Mucosa of gallbladder (tissue), 1 donor: ENCODE data around the gene ARL10. TPM values are rescaled to one million over a fixed set of nuclear protein-coding genes. Genes with fewer than 3 reads are reported as not detected.
A peak's percentile ranks its signal among the peaks of the same experiment; 100 is the strongest.
"Not testable (repeated sequence)": the region's sequence is repeated elsewhere in the genome, so short reads cannot be mapped to it uniquely, and the experiment has no call there.

ENCODE experiments used
- DNase-seq: peaks from one replicate; pipeline ENCODE4 v3.0.0-alpha.2; 2020; ENCODE audit warnings: low spot score
- total RNA-seq: library from RNA; stranded (reverse); gene quantifications from one replicate; pipeline ENCODE4 v1.2.1, GENCODE V29; 2021
- donor health status: DM: no; HTN: no; CAD: no.

The ARL10 gene
- total RNA-seq, 1 donor from 2014 or later: 6.6 TPM

DNA sequence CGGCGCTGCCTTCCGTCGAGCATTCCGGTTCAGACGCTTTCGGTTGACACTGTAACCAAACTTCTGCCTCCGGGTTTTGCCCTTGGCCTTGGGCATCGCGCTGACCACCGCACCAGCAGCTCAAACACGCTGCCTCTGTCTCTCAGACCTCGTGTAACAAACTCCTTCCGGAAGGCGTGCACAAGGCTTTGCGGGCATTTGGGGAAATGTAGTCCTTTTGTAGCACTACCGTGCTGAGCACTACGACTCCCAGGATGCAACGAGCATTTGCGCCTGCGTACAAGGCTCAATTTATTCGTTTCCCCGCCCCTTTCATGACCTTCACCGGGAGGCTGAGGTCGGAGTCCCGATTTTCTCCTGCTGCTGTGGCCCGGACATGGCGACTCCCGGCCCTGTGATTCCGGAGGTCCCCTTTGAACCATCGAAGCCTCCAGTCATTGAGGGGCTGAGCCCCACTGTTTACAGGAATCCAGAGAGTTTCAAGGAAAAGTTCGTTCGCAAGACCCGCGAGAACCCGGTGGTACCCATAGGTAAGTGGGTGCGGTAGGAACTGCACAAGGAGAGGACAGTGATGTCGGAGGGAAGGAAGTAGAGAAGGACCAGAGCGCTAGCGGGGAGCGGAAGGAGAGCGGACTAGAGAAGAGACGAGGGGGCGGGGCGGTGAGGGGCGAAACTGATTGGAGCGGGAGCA, 23.3 kb downstream of the ARL10 start, which contains the start of the genes HIGD2A and NOP16:
HIGD2A (plus strand) TSS at position 308 of the 691 bp plus-strand sequence; CDS start at position 377, 69 bp downstream.
NOP16 (minus strand) TSS at position 155 of the 691 bp plus-strand sequence; CDS start at position 96, 59 bp downstream.
- peak; percentile 99 for DNase-seq

DNA sequence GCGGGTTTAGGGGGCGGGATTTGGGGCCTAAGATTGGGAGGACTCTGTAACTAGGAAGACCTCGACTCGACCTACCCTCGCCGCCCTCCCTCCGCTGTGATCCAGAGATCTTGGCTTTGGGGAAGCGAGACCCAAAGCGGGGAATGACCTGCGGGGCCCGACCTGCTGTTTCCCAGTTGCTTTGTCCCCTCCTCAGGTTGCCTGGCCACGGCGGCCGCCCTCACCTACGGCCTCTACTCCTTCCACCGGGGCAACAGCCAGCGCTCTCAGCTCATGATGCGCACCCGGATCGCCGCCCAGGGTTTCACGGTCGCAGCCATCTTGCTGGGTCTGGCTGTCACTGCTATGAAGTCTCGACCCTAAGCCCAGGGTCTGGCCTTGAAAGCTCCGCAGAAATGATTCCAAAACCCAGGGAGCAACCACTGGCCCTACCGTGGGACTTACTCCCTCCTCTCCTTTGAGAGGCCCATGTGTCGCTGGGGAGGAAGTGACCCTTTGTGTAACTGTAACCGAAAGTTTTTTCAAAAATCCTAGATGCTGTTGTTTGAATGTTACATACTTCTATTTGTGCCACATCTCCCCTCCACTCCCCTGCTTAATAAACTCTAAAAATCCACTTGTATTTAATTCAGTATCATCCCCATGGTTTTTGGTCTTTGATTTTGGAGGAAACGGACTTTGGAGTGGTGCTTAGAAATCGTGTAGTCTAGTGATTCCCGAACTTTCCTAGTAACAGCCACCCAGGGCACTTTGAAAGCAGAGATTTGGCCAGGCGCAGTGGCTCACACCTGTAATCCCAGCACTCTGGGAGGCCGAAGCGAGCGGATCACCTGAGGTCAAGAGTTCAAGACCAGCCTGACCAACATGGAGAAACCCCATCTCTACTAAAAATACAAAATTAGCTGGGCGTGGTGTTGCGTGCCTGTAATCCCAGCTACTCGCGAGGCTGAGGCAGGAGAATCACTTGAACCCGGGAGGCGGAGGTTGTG, 24.1 kb downstream of the ARL10 start:
- DNase-seq: no peak

DNA sequence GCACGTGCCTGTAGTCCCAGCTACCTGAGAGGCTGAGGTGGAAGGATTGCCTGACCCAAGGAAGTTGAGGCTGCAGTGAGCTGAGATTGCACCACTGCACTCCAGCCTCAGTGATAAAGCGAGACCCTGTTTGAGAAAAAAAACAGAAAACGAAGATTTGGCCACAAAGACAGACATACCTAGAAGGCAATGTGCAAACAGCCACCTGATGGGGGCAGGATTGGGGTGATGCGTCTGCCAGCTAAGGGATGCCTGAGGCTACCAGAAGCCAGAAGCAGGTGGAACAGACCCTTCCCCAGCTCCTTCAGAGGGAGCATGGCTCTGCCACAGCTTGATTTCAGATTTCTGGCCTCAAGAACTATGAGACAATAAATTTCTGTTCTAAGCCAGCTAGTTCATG, 26.2 kb downstream of the ARL10 start:
- DNase-seq: no peak

DNA sequence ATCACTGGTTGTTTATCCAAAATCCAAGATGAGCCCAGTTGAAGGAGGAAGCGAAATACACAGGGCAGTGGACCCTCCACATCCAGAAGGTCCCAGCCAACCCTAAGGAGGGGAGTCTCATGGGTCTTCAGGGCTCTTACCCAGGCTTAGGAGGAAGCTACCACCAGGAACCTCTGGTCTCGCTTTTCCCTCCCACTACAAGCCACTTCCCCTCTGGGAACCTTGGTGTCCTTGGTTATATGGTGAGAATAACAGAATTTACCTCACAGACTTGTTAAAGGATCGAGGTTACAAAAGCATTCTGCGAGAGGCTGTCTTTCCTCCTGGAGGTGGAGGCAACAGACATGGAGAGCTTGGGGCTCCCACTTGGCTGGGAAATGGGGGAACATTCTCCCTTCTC, 26.7 kb downstream of the ARL10 start:
- no peak for DNase-seq

DNA sequence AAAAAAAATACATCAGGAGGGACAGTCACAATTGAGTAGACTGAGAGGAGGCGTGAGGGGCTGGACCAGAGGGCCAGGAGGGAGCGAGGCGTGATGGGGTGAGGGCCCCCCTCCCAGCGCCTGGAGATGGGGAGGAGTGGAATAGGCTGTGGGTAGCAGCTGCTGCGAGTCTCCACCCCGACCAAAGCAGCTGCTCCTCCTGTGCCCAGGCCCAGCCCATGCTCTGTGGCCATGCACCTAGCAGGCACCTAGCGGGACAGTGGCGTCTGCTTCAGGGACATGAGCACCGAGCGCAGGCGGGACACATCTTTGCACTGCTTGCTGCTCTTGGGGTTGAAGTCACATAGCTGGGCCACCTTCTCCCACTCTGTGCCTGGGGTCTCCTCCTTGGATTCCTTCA, 27.2 kb downstream of the ARL10 start:
- DNase-seq: no peak

DNA sequence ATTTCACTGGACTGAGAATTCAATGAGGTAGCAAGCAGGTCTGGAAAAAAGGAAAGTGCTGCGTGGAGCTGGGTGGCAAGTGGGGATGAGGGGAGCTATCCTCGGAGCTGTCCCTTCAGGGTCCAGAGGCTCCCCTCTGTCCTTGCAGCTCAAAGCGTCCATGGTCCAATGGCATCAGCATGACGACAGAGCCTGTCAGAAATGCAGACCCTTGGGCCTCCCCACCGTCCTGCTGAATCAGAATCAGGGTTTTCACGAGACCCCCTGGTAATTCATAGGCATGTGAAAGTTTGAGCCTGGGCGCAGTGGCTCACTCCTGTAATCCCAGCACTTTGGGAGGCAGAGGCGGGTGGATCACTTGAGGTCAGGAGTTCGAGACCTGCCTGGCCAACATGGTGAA, 28.8 kb downstream of the ARL10 start:
- DNase-seq: no peak

DNA sequence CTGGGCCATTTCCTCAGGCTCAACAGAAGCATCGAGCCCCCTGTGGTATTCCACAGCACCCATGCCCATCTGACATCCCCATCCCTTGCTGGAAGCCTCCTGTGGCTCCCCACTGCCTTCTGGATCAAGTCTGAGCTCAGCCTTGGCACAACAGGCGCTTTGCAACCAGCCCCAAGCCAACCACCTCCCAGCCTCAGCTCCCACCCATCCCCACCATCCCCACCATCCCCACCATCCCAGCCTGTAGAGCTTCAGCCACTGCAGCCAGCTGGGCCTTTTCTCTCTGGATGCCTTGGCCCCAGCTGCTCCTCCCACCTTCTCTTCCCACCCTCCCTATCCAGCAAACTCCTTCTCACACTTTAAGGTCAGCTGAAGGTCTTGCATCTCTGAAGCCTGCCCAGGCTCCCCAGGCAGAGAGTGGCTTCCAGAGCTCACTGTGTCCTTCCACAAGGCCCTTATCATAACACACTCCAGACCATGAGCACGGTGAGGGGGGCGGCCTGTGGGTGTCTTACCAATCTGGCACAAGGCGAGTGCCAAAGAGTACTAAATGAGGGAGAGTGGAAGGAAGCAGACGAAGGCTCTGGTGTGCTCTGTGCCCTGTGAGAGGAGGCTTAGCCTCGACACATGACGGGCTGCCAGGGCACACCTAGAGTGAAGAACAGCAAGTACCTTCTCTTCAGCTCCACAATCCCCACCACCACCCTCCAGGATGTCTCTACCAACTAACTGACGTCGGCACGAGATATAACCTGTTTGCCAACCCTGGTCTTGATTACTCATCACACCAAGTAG, 29.8 kb downstream of the ARL10 start:
- DNase-seq: no peak

DNA sequence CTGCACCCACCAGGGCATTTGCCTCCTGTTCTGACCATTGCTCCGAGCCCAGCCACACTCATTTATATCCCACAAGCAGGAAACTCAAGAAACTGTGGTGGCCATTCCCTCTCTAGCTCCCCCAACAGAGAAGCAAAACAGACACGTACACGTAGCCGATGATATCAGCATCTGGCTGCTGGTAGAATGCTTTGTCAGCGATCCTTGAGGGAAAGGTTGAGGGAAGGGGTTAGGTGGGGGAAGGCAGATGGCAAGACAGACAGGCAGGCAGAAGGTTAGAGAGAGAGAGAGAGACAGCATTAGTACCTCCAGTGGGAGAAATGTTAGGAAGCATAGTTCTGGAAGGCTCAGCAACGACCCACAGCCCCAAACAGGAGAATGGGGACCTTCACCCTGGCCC, 31.0 kb downstream of the ARL10 start:
- no peak for DNase-seq

DNA sequence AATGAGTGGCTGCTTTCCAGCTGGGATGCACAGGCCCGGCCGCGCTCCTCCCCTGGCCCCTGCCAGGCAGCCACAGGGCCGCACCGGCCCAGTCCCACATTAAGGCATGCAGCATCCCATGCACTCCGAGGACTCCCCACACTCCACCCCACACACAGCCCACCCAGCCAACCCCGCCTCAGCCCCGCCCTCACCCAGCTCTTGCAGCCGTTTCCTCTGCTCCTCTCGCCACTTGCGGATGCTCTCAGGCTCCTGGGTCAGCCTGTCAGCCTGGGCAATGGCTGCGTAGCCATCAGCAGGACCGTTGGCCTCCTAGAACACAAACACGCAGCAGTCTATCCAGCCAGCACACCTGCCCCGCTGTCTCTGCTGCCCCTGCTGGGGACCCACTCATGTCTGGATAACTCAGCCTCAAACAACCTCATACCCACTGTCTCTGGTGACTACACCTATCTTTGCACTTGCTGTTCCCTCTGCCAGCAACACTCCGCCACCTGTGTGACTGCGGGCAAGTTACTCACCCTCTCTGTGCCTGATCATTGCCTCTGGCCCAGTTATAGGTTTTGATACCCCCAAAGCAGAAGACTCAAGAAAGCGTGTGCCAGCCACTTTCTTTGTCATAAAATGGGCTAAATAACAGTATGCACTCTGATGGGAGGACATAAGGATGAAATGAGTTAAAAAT, 32.6 kb downstream of the ARL10 start:
- no peak for DNase-seq

DNA sequence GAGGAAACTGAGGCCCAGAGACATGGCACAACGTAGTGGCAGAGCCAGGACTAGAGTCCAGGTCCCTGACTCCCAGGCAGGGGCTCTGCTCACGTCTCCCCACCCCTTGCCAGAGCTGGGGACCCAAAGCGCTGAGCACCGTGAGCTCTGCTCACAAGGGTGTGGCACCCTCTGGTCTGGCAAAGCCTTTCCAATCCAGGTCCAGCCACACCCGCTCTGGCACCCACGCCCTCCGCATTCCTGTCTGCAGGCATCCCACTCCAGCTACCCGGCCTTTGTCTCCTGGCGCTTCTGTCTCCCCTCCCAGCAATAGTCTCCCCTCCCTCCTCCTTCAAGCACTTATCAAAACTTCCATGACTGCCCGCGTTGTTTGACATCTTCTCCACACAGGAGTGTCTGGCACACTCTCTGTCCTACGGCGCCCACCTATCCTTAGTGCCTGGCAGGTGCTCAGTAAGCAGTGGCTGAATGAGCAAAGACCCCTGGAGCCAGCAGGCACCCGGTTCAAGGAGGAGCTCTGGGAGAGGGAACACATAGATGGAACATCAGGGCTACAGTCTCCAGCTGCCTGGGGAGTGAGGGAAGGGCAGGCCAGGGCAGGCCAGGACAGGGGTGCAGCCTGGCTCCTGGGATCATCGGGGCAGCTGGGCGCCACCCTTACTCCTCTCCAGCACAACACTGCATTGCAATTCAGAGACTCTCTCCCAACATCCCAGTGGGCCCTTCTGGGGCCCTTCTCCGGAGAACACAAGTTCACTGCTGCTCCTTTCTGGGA, 35.3 kb downstream of the ARL10 start:
- DNase-seq: peak; percentile 56

DNA sequence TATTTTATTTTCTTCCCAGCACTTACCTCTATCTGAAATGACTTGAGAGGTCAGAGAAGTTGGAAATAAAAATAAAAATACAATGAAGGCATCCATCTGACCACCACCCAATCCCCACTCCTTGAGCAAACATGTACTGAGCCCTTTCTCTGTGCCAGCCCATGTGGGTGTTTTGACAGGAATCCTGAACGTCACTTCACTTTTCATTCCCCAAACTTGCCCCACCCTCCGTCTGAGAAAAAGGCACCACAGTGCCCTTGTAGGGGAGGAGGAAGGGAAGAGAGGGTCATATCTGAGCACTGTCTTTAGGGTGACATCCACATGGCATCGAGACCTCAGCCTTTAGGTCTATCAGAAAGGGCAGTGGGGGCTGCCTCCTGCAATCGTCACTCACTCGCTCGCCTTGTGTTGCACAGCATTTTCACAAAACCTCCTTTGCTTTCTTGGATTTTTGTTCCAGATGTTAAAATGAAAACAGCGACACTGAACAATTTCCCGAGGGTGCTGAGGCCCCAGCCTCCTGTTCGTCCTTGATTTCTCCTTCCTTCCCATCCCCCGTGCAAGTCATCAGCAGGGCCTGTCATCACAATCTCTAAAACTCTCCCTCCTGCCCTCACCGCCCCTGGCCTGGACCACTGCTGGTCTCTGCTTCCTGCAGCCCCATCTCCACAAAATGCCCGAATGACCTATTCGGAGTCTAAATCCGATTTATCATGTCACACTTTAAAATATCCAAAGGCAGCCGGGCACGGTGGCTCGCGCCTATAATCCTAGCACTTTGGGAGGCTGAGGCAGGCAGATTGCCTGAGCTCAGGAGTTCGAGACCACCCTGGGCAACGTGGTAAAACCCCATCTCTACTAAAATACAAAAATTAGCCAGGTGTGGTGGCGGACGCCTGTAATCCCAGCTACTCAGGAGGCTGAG, 36.3 kb downstream of the ARL10 start:
- no peak for DNase-seq

DNA sequence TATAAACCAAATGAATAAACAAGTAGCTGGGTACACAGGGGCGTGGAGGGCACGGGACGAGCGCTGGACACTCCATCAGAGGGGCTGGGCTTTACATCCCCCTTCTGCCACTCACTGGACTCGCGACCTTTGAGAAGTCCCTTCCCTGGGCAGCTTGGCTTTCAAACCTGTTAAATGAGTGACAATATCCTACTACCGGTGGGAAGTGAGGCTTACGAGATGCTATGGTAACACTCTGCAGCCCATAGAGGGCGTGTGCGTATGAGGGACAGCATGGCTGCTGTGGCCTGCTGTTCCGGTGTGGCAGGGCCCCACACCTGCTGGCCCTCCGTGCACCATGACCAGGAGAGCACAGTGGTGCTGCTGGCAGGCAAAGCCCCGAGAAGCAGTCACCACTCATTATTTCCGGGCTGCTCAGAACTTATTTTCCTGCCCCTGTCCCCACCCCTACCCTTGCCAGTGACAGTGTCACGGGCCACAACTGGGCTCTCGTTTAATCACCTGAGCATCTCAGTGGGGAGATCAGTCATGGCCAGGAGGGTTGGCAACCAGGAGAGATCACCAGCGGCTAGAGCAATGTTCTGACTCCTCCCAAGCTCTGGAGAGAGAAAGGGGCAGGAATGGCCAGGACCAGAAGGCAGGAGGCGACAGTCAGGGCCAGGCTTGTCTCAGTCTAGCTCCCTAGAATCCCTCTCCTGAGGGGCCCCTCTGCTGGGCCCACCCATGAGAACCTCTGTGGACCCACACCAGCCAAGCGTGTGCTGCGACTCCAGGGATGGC, 40.6 kb downstream of the ARL10 start:
- DNase-seq: no peak

DNA sequence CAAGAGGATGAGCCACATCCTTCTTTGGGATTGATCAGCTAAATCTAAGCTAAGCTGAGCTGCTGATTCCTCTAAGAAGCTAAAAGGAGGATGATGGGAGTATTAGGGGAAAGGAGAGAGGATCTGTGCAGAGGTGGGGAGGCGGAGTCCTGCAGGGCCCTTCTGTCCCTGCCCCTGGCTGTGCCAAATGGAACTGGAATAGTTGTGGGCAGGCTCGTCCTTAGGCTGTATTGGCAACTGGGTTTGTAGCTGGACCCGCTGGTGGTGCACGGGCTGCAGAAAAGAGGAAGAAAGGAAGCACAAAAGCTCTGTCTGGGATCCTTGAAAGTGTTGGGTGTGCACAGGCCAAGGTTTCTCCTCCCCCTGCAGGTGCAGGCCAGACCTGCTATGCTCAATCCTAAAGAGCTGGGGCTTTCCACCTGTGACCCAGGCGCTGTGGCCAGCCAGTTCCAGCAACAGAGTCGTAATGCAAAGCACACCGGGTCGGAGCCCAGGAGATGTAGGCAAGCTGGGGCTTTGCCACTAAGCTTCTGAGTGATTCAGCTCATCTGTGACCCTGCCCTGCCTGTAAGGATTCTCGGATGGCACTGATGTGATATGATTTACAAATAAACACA, 41.3 kb downstream of the ARL10 start:
- no peak for DNase-seq

DNA sequence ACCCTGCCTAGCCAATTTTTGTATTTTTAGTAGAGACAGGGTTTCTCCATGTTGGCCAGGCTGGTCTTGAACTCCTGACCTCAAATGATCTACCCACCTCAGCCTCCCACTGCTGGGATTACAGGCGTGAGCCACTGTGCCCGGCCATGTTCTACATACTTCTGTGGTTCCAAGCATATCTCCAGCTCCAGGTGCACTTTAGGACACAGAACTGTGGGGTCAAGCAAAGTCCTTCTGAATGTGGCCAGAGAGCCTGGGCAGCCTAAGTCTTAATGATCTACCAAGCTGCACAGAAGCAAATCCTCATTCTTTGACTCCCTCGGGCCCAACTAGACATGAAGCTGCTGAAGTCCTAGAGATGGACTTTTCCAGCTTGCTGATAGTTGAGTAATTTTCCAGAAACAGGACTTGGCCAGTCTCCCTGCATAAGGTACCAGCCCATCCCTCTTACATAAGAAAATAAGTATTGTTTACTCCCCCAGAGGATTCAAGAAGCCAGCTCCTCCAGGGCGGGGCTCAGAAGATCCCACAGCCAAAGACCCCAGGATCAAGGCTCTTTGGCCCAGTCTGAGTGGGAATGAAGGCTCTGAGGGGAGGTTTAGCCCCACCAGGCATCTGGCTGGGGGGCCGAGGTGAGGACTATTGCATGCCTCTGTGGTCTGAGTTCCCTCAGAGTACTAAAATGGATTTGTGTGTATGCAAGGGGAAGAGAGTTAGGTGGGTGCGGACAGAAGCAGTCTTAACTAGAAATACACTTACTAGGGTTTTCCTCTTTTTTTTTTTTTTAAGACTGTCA, 42.4 kb downstream of the ARL10 start:
- DNase-seq: no peak

DNA sequence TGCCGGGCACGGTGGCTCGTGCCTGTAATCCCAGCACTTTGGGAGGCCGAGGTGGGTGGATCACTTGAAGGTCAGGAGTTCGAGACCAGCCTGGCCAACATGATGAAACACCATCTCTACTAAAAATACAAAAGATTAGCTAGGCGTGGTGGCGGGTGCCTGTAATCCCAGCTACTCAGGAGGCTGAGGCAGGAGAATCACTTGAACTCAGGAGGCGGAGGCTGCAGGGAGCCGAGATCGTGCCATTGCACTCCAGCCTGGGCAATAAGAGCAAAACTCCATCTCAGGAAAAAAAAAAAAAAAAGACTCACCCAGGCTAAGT, 42.9 kb downstream of the ARL10 start:
- not testable (repeated sequence) for DNase-seq

DNA sequence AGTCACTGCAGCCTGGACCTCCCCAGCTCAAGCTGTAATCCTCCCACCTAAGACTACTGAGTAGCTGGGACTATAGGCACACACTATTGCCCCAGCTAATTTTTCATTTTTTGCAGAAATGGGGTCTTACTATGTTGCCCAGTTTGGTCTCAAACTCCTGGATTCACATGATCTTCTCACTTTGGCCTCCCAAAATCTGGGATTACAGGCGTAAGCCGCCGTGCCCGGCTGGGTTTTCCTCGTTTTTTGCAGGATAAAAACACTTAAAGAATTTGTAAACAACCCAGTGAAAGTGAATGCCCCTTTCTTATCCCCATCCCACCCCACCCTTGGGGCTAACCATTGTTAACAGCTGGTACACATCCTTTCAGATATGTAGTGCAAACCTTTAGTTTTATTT, 43.3 kb downstream of the ARL10 start:
- no peak for DNase-seq

DNA sequence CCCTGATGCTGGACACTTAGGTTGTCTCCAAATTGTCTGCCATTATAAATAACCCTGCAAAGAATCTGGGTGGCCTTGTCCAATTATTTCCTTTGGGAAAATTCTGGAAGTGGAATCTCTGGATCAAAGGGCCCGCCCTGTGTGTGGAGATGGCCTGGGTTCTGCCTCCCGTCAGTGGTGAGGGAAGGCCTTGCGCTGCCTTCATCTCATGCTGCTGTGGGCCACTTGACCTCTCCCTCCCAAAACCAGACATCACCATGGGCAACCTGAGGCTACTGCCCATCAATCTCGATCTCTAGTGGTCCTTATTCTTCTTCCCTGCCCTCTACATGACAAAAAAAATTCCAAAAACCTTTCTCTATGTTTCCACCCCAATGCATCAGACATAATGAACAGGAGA, 44.5 kb downstream of the ARL10 start:
- no peak for DNase-seq
